ENCODE results near the gene FAM210B.

DNA sequence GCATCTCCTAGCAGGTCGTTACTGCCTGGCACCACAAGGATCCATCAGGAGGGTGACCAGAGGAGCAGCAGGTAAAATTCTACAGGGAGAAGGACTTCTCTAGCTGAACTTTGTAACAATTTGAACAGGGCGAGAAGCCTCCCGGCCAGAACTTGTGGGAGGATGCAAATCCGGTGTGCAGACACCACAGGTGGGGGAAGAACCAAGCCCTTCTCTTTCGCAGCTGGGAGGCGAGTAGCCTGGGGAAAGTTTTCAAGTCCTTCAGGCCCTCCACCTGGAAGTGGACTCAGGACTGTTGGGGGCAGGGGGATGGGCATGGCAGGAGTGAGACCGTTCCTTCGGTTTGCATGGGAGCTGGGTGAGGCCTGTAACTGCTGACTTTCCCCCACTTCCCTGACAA, 42.7 kb upstream of the FAM210B start:
- no peak for TF ChIP-seq NR3C1 (CRISPR knock-in tag; conservative IDR thresholded peaks at IDR 0.05; ENCODE audit: low read depth)
- TF ChIP-seq JUN (CRISPR knock-in tag; IDR thresholded peaks at IDR 0.05) = no peak
- TF ChIP-seq, protein P1, sequence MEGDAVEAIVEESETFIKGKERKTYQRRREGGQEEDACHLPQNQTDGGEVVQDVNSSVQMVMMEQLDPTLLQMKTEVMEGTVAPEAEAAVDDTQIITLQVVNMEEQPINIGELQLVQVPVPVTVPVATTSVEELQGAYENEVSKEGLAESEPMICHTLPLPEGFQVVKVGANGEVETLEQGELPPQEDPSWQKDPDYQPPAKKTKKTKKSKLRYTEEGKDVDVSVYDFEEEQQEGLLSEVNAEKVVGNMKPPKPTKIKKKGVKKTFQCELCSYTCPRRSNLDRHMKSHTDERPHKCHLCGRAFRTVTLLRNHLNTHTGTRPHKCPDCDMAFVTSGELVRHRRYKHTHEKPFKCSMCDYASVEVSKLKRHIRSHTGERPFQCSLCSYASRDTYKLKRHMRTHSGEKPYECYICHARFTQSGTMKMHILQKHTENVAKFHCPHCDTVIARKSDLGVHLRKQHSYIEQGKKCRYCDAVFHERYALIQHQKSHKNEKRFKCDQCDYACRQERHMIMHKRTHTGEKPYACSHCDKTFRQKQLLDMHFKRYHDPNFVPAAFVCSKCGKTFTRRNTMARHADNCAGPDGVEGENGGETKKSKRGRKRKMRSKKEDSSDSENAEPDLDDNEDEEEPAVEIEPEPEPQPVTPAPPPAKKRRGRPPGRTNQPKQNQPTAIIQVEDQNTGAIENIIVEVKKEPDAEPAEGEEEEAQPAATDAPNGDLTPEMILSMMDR (IDR thresholded peaks at IDR 0.05) = no peak
